Astrocyte (in vitro differentiated cells and primary cell): ENCODE data around the gene ATP13A4. TPM values are rescaled to one million over a fixed set of nuclear protein-coding genes. Genes with fewer than 3 reads are reported as not detected.

ENCODE experiments used
- DNase-seq: peaks from one replicate; pipeline ENCODE4 v3.0.0-alpha.2; 2010; ENCODE audit warnings: low read depth
- FAIRE-seq: peaks from 2 replicates; lab custom pipeline; 2011; peaks lifted over from hg19 to GRCh38; lab: Jason Lieb, UNC
- H2AFZ ChIP-seq: 2 replicates; pipeline ENCODE4 v1.6.0; 2012; ENCODE audit warnings: low read depth, low read length, inconsistent platforms
- H3K27ac ChIP-seq: 2 replicates; pipeline ENCODE4 v1.5.1; 2011; ENCODE audit warnings: low read depth, low read length, inconsistent platforms
- H3K27me3 ChIP-seq: 2 replicates; pipeline ENCODE4 v1.6.0; 2011; ENCODE audit warnings: low read length, inconsistent platforms; ENCODE audit not compliant: insufficient read depth
- H3K36me3 ChIP-seq: 2 replicates; pipeline ENCODE4 v1.5.1; 2011; ENCODE audit warnings: low read length, inconsistent platforms; ENCODE audit not compliant: insufficient read depth
- H3K4me1 ChIP-seq: 2 replicates; pipeline ENCODE4 v1.5.1; 2011; ENCODE audit warnings: low read length, inconsistent platforms; ENCODE audit not compliant: insufficient read depth
- H3K4me2 ChIP-seq: 2 replicates; pipeline ENCODE4 v1.6.0; 2012; ENCODE audit warnings: low read length, inconsistent platforms
- H3K4me3 ChIP-seq: 2 replicates; pipeline ENCODE4 v1.5.1; 2011; ENCODE audit warnings: low read depth, mild to moderate bottlenecking, low read length, inconsistent platforms; ENCODE audit not compliant: insufficient read depth
- H3K79me2 ChIP-seq: 2 replicates; pipeline ENCODE4 v1.6.0; 2012; ENCODE audit warnings: mild to moderate bottlenecking, low read length, inconsistent platforms; ENCODE audit not compliant: insufficient read depth
- H3K9ac ChIP-seq: 2 replicates; pipeline ENCODE4 v1.6.0; 2012; ENCODE audit warnings: mild to moderate bottlenecking, low read length, inconsistent platforms
- H3K9me3 ChIP-seq: 2 replicates; pipeline ENCODE4 v1.5.1; 2012; ENCODE audit warnings: low read depth, mild to moderate bottlenecking, low read length, inconsistent platforms; ENCODE audit not compliant: insufficient read depth
- H4K20me1 ChIP-seq: 2 replicates; pipeline ENCODE4 v1.6.0; 2012; ENCODE audit warnings: low read length, inconsistent platforms; ENCODE audit not compliant: insufficient read depth
- H3K27ac Mint-ChIP-seq: one replicate; pipeline ENCODE4 v1.8.0; 2021; ENCODE audit warnings: mild to moderate bottlenecking, mixed read lengths; ENCODE audit not compliant: unreplicated experiment
- H3K27me3 Mint-ChIP-seq: one replicate; pipeline ENCODE4 v1.8.0; 2021; ENCODE audit warnings: low read depth, mixed read lengths; ENCODE audit not compliant: unreplicated experiment
- H3K36me3 Mint-ChIP-seq: one replicate; pipeline ENCODE4 v1.8.0; 2021; ENCODE audit warnings: low read depth, mixed read lengths; ENCODE audit not compliant: unreplicated experiment
- H3K4me1 Mint-ChIP-seq: one replicate; pipeline ENCODE4 v1.8.0; 2021; ENCODE audit warnings: low read depth, mixed read lengths; ENCODE audit not compliant: unreplicated experiment
- H3K4me3 Mint-ChIP-seq: one replicate; pipeline ENCODE4 v1.8.0; 2021; ENCODE audit warnings: mild to moderate bottlenecking, moderate library complexity, mixed read lengths; ENCODE audit not compliant: unreplicated experiment
- H3K9me3 Mint-ChIP-seq: one replicate; pipeline ENCODE4 v1.8.0; 2021; ENCODE audit warnings: mild to moderate bottlenecking, mixed read lengths; ENCODE audit not compliant: unreplicated experiment
- CTCF ChIP-seq: IDR thresholded peaks from 2 replicates; pipeline ENCODE4 v1.5.1; 2011; ENCODE audit warnings: low read depth, mild to moderate bottlenecking, inconsistent platforms, low read length, moderate library complexity; ENCODE audit not compliant: insufficient read depth
- EZH2 ChIP-seq: IDR thresholded peaks from 2 replicates; pipeline ENCODE4 v1.6.1; 2012; ENCODE audit warnings: mild to moderate bottlenecking, low read length, inconsistent platforms; ENCODE audit not compliant: insufficient read depth
- total RNA-seq: library from RNA; stranded (reverse); gene quantifications from 2 replicates; pipeline ENCODE4 v1.2.1, GENCODE V29; 2021

Gene ATP13A4
- total RNA-seq, 1 donor from 2014 or later = 0.34 TPM

- Mint-ChIP-seq H3K4me1 (no peaks in the 10 kb centered on the region), H3K27me3 (no peaks in the 10 kb centered on the region), H3K9me3 (no peaks in the 10 kb centered on the region), H3K36me3 (no peaks in the 10 kb centered on the region), H3K4me3 (no peak overlapping the region), H3K27ac (no peak overlapping the region)
- Histone ChIP-seq H3K9ac (no peak overlapping the region), H3K79me2 (no peaks in the 10 kb centered on the region), H3K27ac (no peak overlapping the region), H2AFZ (no peak overlapping the region), H4K20me1 (no peaks in the 10 kb centered on the region), H3K4me2 (no peak overlapping the region), H3K4me1 (no peaks in the 10 kb centered on the region), H3K4me3 (no peak overlapping the region), H3K9me3 (no peaks in the 10 kb centered on the region), H3K36me3 (no peaks in the 10 kb centered on the region), H3K27me3 (no peaks in the 10 kb centered on the region)
- TF ChIP-seq EZH2 (no peak), CTCF (no peak)
- FAIRE-seq (no peak), DNase-seq (no peak)
Observed at GRCh38 chr3:193563426-193563825, 8.7 kb upstream of the ATP13A4 start.

- DNase-seq (no peak), FAIRE-seq (no peak)
- no peak overlapping the region for H3K27ac Mint-ChIP-seq
- H3K4me2 ChIP-seq = no peak overlapping the region
- H3K4me3 ChIP-seq = no peak overlapping the region
- H3K27me3 Mint-ChIP-seq = peaks cover 5% of the 10 kb centered on the region
- H3K4me3 Mint-ChIP-seq = no peak overlapping the region
- H3K4me1 ChIP-seq = no peaks in the 10 kb centered on the region
- H3K4me1 Mint-ChIP-seq = no peaks in the 10 kb centered on the region
- H3K9me3 ChIP-seq = no peaks in the 10 kb centered on the region
- H3K36me3 Mint-ChIP-seq = no peaks in the 10 kb centered on the region
- no peaks in the 10 kb centered on the region for H4K20me1 ChIP-seq
- H3K36me3 ChIP-seq = no peaks in the 10 kb centered on the region
- H3K27me3 ChIP-seq = no peaks in the 10 kb centered on the region
- H3K27ac ChIP-seq = no peak overlapping the region
- no peak overlapping the region for H3K9ac ChIP-seq
- no peaks in the 10 kb centered on the region for H3K79me2 ChIP-seq
- no peak for TF ChIP-seq CTCF
- no peak for TF ChIP-seq EZH2
- no peaks in the 10 kb centered on the region for H3K9me3 Mint-ChIP-seq
- no peak overlapping the region for H2AFZ ChIP-seq
Observed at GRCh38 chr3:193560870-193561269, 6.2 kb upstream of the ATP13A4 start.

GRCh38 chr3:193560091-193560490 lies 5.4 kb upstream of the ATP13A4 start:
- H4K20me1 ChIP-seq = no peaks in the 10 kb centered on the region
- Mint-ChIP-seq H3K4me3 (no peak overlapping the region), H3K27ac (no peak overlapping the region), H3K4me1 (no peaks in the 10 kb centered on the region), H3K27me3 (peaks cover 5% of the 10 kb centered on the region), H3K36me3 (no peaks in the 10 kb centered on the region), H3K9me3 (no peaks in the 10 kb centered on the region)
- no peaks in the 10 kb centered on the region for H3K9me3 ChIP-seq
- H3K27ac ChIP-seq = no peak overlapping the region
- no peaks in the 10 kb centered on the region for H3K27me3 ChIP-seq
- TF ChIP-seq EZH2 = no peak
- TF ChIP-seq CTCF = no peak
- no peak overlapping the region for H3K4me2 ChIP-seq
- no peaks in the 10 kb centered on the region for H3K79me2 ChIP-seq
- H2AFZ ChIP-seq = no peak overlapping the region
- no peak overlapping the region for H3K4me3 ChIP-seq
- no peak for FAIRE-seq
- H3K4me1 ChIP-seq = no peaks in the 10 kb centered on the region
- DNase-seq = no peak
- H3K9ac ChIP-seq = no peak overlapping the region
- H3K36me3 ChIP-seq = no peaks in the 10 kb centered on the region
